GM12875 (cell line): ENCODE results near the gene GRM7.

Experiments used
- H3K4me3 ChIP-seq: one replicate; pipeline ENCODE4 v1.5.1; 2011; ENCODE audit warnings: low read depth, low read length, control low read depth
- TF ChIP-seq, protein P1 (sequence below): IDR thresholded peaks from 2 replicates; pipeline ENCODE4 v1.5.1; 2011; ENCODE audit warnings: low read depth, mild to moderate bottlenecking, control low read depth, inconsistent platforms, low read length, moderate library complexity, borderline replicate concordance; ENCODE audit not compliant: insufficient read depth

Gene GRM7

DNA sequence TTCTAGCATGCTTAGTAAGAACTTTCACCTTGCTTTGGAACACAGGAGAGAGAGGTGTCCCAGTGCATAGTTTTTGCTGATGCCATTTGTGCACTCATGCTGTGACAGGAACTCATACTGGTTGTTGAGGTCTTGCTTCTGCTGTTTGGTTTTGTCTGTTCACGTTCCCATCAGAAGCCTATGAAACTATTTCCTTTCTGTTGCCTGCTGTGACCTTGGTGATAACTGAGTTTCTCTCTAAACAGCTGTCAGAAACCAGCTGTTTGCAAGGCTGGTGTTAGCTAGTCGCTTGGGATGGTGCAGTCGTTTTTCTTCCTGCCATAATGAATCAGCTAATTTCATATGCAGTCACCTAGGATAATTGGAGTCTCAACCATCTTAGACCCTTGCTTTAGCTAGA, 724.1 kb downstream of the GRM7 start:
- TF ChIP-seq, protein P1, sequence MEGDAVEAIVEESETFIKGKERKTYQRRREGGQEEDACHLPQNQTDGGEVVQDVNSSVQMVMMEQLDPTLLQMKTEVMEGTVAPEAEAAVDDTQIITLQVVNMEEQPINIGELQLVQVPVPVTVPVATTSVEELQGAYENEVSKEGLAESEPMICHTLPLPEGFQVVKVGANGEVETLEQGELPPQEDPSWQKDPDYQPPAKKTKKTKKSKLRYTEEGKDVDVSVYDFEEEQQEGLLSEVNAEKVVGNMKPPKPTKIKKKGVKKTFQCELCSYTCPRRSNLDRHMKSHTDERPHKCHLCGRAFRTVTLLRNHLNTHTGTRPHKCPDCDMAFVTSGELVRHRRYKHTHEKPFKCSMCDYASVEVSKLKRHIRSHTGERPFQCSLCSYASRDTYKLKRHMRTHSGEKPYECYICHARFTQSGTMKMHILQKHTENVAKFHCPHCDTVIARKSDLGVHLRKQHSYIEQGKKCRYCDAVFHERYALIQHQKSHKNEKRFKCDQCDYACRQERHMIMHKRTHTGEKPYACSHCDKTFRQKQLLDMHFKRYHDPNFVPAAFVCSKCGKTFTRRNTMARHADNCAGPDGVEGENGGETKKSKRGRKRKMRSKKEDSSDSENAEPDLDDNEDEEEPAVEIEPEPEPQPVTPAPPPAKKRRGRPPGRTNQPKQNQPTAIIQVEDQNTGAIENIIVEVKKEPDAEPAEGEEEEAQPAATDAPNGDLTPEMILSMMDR: no peak
- no peak overlapping the region for H3K4me3 ChIP-seq

DNA sequence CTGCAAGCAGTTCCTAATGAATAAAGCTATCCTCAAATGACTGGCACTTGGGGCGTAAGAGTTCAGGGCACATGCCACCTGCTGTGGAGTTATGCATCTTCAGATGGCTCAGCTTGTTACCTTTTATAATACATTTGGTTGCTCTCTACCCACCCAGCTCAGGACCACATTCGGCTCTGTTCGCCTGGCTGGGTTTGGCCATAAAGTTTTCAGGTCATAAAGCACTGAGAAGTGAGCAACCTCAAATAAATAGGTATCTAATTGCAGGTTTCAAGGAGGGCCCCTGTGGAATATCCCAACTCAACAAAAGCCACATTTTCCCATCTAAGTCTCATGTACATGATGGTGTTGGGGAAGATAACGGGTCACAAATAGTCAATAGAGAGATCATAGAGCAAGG, 727.3 kb downstream of the GRM7 start:
- TF ChIP-seq, protein P1: no peak
- no peak overlapping the region for H3K4me3 ChIP-seq

DNA sequence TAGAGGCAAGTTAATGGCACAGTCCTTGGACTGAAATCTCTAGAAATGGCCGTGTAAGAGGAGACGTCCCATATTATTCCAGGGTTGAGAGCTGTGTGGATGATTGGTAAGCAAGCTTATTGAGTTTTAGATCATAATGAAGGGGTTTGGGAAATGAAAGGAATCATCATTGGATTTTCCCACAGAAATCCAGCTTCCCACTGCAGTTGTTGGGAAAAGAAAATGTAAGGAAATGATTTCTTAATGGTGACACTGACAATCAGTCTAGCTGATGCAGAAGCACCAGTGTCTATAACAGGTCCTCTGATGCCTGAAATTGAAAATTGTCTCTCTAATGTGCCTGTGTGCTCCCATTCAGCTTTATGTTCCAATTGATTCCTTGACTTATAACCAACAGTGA, 728.6 kb downstream of the GRM7 start:
- TF ChIP-seq, protein P1: no peak
- H3K4me3 ChIP-seq: no peak overlapping the region

DNA sequence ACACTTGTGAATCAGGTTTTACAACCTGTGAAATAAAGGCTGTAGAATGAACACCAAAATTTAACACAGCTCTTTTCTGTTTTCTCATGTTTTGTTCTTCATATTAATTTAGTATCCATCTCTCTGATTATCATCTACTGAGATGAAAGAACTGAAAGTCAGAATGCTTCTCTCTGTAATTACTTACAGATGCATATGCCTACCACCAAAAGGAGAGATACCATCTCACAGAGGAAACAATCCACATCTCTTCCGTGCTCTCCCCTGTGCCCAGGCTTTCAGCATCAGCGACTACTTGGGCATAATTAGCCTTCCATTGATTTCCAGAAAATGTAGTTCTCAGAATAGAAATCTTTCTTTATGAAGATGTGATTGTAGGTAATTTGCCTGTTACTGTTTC, 741.4 kb downstream of the GRM7 start:
- TF ChIP-seq, protein P1: no peak
- H3K4me3 ChIP-seq: no peak overlapping the region

DNA sequence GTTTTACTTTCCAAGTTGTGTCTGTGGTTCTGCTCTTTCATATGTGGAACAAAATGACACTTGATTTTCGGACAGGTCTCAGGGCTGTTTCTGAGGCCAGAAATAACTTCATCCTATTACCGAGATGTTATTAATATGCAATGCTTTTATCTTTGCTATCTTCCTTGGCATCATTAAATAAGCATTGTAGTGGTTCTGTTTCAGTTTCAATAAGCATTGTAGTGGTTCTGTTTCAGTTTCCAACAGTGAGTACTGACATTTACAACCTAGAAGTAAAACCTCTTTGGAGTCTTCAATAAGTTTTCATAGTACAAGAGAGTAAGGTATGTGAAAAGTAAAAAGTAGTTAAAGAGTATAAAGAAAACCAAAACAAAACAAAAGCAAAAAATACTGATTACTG, 746.2 kb downstream of the GRM7 start:
- no peak overlapping the region for H3K4me3 ChIP-seq
- TF ChIP-seq, protein P1: no peak

DNA sequence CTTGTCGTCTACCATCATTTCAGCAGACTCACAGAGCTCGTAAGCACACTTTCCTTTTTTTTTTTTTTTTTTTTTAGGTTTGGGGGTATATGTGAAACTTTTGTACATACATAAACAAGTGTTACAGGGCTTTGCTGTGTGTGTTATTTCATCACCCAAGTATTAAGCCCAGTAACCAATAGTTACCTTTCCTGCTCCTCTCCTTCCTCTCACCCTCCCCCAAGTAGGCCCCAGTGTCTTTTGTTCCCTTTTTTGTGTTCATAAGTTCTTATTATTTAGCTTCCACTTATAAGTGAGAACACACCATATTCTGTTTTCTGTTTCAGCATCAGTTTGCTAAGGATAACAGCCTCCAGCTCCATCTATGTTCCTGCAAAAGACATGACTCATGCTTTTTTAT, 746.8 kb downstream of the GRM7 start:
- no peak overlapping the region for H3K4me3 ChIP-seq
- TF ChIP-seq, protein P1: no peak

DNA sequence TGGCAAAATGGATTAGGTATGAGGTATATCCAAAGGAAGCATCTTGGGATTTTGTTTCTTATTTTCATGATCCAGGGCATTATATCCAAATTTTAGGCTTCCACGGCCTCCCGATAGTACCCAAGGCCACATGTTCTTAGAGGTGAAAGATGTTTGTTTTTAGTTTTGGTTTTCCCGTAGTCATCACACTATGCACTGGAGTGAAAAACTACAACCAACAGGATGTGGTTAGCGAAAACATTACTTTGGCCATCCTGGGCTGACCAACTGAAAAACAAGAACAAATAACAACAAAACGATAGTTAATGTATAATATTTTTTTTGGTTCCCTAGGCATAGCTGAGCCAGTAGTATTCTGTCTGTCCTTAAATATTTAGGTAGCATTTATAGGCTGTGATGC, 749.7 kb downstream of the GRM7 start:
- TF ChIP-seq, protein P1: no peak
- no peak overlapping the region for H3K4me3 ChIP-seq
